Measurements from ENCODE around the gene ELOVL7.

GRCh38 chr5:60802986-60803385, 41.1 kb downstream of the ELOVL7 start:
- no peak for TF ChIP-seq POLR2AphosphoS5 (IDR thresholded peaks at IDR 0.05; ENCODE audit: low read length)
- no peak for TF ChIP-seq MAX (IDR thresholded peaks at IDR 0.05; ENCODE audit: low read depth, low read length)
- TF ChIP-seq BACH1 (IDR thresholded peaks at IDR 0.05; ENCODE audit: borderline replicate concordance): no peak
- no peak for TF ChIP-seq RELA (IDR thresholded peaks at IDR 0.05; ENCODE audit: borderline replicate concordance, partially characterized antibody)
- TF ChIP-seq YBX1 (IDR thresholded peaks at IDR 0.05): no peak
- no peak for TF ChIP-seq EP300 (IDR thresholded peaks at IDR 0.05; ENCODE audit: borderline replicate concordance in 1 of 2, control insufficient read depth in 1 of 2, low read depth in 2 of 2, low read length in 2 of 2)
